ENCODE data around the gene HSPA6.

DNA sequence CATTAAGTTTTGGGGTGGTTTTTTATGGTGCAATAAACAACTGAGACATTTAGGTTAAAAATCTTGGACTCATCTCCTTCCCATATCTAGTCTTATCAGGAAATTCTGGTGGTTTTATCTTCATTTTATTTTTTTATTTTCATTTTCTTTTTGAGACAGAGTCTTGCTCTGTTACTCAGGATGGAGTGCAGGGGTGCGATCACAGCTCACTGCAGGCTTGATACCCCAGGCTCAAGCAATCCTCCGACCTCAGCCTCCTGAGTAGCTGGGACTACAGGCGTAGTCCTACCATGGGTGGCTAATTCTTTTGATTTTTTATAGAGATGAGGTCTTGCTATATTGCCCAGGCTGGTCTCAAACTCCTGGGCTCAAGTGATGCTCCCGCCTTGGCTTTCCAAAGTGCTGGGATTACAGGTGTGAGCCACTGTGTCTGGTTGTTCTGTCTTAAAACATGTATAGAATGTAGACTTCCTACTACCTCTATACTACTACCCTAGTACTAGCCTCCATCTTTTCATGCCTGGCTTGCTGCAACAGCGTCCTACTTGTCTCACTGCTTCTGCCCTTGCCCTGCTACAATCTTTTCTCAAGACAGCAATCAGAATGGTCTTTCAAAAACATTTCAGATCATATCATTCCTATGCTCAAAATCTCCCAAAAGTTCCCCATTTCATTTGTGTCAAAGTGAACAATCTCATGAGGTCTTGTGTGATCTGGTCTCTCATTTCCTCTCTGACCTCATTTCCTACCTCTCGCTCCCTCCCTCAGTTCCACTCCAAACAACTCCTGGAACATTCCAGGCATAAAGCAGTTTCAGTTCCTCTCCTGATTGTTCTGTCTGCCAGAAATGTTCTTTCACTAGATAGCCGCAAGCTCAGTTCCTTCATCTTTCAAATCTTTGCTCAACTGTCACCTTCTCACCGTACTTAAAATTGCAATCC lies 25.0 kb upstream of the HSPA6 start:
- TF ChIP-seq, protein P1, sequence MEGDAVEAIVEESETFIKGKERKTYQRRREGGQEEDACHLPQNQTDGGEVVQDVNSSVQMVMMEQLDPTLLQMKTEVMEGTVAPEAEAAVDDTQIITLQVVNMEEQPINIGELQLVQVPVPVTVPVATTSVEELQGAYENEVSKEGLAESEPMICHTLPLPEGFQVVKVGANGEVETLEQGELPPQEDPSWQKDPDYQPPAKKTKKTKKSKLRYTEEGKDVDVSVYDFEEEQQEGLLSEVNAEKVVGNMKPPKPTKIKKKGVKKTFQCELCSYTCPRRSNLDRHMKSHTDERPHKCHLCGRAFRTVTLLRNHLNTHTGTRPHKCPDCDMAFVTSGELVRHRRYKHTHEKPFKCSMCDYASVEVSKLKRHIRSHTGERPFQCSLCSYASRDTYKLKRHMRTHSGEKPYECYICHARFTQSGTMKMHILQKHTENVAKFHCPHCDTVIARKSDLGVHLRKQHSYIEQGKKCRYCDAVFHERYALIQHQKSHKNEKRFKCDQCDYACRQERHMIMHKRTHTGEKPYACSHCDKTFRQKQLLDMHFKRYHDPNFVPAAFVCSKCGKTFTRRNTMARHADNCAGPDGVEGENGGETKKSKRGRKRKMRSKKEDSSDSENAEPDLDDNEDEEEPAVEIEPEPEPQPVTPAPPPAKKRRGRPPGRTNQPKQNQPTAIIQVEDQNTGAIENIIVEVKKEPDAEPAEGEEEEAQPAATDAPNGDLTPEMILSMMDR (IDR thresholded peaks at IDR 0.05), result no peak
- no peak for TF ChIP-seq POLR2A (IDR thresholded peaks at IDR 0.05)
